Omental fat pad (tissue), 4 donors: ENCODE data around the gene MARCO. TPM values are rescaled to one million over a fixed set of nuclear protein-coding genes. Genes with fewer than 3 reads are reported as not detected.

Experiments used
- ATAC-seq: fragments of 150-250 bp; one replicate; pipeline ENCODE4 v1.9.1; 2016; ENCODE audit warnings: mild to moderate bottlenecking, moderate library complexity; ENCODE audit not compliant: low FRiP score
- DNase-seq: peaks from one replicate; pipeline ENCODE4 v3.0.0-alpha.2; 2019; ENCODE audit warnings: low spot score
- total RNA-seq, 4 donors: library from RNA; depleted of rRNA; stranded (reverse); fragments of >200 nt; gene quantifications; one replicate each; pipeline ENCODE4 v1.1.0, GENCODE V29; 2016
- TF ChIP-seq, protein P1 (sequence below), 3 donors: fragments of 450-650 bp; IDR thresholded peaks; one replicate each; pipeline ENCODE4 v1.5.1; 2016 to 2017; ENCODE audit warnings: antibody characterized with exemption in 3 of 3, mild to moderate bottlenecking in 3 of 3, moderate library complexity in 2 of 3

MARCO gene
- total RNA-seq, 4 donors from 2014 or later, result 20.3 to 70.6 (median 27.7) TPM

DNA sequence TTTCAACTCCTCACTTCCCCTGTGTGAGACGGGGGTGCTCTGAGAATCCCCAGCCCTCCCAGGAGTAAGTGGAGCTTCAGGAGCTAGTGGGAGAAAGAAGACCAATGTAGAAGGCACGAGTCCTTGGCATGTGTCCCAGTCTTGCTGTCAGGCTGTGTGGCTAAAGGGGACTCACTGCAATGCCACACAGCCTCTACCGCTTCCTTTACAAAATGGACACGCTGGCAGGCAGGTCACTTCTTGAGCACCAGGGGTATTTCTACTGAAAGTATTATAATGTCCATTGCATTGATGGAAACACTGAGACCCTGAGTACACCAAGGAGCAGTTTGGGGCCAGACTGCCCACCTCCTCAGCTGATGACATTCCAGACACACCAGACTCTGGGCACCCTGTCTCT is 35.8 kb upstream of the MARCO start:
- TF ChIP-seq, protein P1, sequence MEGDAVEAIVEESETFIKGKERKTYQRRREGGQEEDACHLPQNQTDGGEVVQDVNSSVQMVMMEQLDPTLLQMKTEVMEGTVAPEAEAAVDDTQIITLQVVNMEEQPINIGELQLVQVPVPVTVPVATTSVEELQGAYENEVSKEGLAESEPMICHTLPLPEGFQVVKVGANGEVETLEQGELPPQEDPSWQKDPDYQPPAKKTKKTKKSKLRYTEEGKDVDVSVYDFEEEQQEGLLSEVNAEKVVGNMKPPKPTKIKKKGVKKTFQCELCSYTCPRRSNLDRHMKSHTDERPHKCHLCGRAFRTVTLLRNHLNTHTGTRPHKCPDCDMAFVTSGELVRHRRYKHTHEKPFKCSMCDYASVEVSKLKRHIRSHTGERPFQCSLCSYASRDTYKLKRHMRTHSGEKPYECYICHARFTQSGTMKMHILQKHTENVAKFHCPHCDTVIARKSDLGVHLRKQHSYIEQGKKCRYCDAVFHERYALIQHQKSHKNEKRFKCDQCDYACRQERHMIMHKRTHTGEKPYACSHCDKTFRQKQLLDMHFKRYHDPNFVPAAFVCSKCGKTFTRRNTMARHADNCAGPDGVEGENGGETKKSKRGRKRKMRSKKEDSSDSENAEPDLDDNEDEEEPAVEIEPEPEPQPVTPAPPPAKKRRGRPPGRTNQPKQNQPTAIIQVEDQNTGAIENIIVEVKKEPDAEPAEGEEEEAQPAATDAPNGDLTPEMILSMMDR (IDR thresholded peaks at IDR 0.05), result no peak
- ATAC-seq, result no peak
- DNase-seq, result no peak

- DNase-seq (no peak), ATAC-seq (no peak)
- TF ChIP-seq, protein P1 (IDR thresholded peaks at IDR 0.05), result no peak
Measured at GRCh38 chr2:118907759-118908158, 34.2 kb upstream of the MARCO start.

DNA sequence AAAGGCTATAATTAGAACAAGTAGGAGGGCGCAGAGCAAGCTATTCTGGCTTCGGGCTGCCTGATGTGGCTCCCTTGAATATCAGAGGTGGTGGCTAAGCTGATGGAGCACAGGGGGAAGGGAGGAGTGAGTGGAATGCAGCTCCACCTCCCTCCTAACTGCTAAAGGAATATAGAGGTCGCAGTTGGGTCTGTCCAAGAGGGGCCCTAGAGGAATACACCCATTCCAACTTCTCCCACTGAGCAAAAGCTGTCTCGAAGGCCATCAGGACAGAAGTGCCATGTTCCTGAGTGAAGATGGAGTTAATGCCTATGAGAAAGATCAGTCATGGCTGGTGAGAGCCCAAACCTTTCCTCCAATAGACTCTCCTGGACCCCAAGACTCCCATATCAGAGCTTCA is 32.8 kb upstream of the MARCO start:
- no peak for DNase-seq
- ATAC-seq, result no peak
- TF ChIP-seq, protein P1 (IDR thresholded peaks at IDR 0.05), result no peak

GRCh38 chr2:118911166-118911856 is 30.7 kb upstream of the MARCO start:
- ATAC-seq (no peak), DNase-seq (no peak)
- TF ChIP-seq, protein P1 (IDR thresholded peaks at IDR 0.05), result no peak

DNA sequence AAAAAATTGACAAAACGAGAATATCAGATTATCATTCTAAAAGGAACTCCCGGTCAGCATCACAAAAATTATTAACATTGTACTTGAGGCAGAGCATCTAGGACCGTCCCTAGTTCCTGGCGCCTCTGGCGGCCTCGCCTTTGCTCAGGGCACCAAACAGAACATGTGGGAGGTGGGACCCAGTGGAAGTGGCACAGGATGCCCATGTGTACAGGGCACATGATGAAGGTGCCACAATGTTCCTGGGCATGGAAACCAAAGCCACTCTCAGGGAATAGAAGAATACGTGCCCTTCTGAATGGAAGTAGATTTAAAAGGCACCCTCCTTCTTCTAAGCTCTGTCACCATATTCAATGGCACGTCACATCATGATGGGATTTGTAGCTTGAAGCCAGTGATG is 30.1 kb upstream of the MARCO start:
- no peak for DNase-seq
- TF ChIP-seq, protein P1 (IDR thresholded peaks at IDR 0.05), result no peak
- no peak for ATAC-seq

DNA sequence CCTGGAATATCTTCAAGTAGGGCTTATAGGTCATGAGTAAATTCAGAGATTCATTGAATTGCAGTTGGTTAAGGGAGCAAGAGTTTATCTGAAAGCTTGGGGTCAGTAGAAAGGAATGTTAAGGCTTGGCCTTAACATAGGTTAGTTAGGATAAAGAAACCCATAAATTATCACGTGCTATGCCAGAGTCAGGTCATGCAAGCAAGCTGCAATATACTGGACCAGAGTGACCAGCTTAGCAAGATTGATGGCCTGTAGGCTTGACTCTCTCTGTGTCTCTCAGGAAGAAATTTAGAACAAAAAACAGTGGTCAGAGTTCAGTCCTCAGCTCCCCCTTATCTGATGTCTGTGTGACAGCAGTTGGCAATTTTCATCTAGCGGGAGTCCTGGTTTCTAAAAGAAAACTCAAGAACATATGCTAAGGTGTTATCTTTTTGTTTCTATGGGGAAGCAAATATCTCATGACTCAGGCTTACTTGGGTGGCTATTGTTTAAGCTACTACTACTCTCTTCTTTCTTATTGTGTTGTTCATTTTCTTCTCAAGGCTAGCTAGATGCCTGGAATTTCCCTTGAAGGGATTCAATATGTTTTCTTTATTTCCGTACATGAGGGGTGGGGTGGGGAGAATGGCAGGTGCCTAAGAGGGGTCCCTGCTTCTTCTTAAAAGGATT is 28.7 kb upstream of the MARCO start:
- DNase-seq (no peak), ATAC-seq (peak; percentile 35)
- TF ChIP-seq, protein P1 (IDR thresholded peaks at IDR 0.05), result no peak
